Testis (tissue), 2 donors: ENCODE measurements around the gene ZNRD2.

Source experiments
- CTCF ChIP-seq, 3 experiments: fragments of 450-650 bp in 2 of 3; fragments of 200-600 bp in 1 of 3; sonication (generic) in 1 of 3; IDR thresholded peaks; one replicate each; pipeline ENCODE4 v1.5.1; 2016 to 2019; ENCODE audit warnings: antibody characterized with exemption in 3 of 3, mild to moderate bottlenecking in 2 of 3, moderate library complexity in 1 of 3
- POLR2A ChIP-seq: fragments of 450-650 bp; IDR thresholded peaks from one replicate; pipeline ENCODE4 v1.6.1; 2017; ENCODE audit warnings: antibody characterized with exemption, mild to moderate bottlenecking, moderate library complexity

- no peak for TF ChIP-seq CTCF (IDR thresholded peaks at IDR 0.05)
- TF ChIP-seq POLR2A, result no peak
Measured at GRCh38 chr11:65542738-65543390, 27.4 kb upstream of the ZNRD2 start.
